HG02973 (cell line): ENCODE data around the gene CNP.
"Not testable (repeated sequence)": the region's sequence is repeated elsewhere in the genome, so short reads cannot be mapped to it uniquely, and the experiment has no call there.

Source experiments
- ATAC-seq: cut with Tn5 transposase; IDR thresholded peaks from one replicate; pipeline ENCODE4 v1.9.1; 2021; ENCODE audit warnings: moderate library complexity; ENCODE audit not compliant: unreplicated experiment

The CNP gene

DNA sequence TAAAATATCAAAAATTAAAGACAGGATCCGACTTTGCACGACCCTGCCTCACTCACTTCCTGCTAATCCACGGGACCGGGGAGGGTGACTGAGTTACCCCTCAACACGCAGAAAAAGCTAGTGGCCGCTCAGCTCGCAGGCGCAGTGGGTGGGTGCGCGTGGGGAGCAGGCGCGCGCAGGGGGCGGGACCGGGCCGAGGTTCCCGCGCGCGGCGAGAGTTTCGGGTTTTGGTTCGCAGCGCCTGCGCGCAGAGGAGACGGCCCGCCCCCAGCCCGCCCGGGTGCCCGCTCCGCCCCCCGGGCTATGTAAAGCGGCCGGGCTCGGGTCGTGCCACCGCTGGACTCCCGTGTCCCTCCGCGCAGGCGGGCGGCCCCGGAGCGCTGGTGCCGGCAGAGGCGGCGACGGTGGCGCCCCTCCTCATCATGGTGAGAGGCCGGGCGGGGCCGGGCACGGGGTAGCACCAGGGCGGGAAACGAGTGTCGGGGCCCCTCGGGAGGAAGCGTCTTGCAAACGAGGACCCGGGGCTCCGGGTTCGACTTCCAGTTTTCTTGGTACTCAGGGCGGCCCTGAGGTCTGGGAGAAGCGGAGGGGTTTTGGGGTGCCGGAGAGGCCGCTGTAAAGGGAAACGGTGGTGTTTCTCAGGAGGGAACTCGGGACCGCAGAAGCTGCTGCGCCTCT lies at the start of gene CNP:
CNP (plus strand) TSS at position 333 of the 678 bp plus-strand sequence; CDS start at position 423, 90 bp downstream.
- peak; percentile 49 for ATAC-seq

DNA sequence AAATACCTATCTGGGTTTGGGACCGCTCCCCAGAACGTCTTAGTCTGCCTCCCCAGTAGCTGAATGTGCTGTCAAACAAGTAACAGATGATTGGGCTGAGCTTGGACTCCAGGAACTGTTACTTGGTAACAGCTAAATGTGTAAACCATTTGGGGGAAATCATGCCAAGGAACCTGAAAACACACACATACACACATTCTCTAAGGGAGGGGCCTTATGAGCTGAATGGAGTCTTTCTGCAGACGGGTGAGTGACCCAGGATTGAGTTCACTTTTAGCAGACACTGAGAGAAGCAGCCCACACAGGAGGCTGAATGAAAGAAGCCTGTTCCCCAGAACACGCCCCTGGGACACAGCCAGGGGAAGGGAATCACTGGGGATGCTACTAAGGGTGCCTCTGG lies 49.4 kb upstream of the CNP start:
- no peak for ATAC-seq

DNA sequence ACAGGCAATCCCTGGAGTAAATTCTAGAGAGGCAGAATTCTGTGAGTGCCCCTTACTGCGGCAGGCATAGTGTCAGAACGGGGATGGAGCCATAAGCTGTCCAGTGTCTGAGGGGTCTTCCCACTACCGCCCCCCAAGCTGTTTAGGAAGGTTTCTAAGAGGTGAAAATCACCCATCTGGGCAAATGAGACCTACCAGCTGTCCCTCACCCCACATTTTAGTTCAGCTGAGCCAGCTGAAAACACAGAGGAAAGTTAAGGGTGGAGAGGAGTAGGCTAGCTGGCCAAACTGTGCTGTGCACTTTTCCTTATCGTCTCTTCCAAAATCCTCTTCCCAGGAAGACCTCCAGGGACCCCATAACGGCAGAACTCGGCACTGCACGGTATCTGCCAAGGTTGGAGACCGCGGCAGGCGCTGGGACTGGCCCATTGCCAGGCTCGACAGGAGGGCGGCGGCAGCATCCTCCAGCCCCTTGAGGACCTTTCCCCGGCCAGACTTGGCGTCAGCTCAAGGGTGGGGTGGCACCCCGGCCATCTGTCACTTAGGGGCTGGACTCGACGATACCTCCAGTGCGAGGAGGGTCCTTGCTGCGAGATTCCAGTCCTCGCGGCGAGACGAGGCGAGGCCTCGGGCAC lies 48.8 kb upstream of the CNP start:
- ATAC-seq, result peak; percentile 11

DNA sequence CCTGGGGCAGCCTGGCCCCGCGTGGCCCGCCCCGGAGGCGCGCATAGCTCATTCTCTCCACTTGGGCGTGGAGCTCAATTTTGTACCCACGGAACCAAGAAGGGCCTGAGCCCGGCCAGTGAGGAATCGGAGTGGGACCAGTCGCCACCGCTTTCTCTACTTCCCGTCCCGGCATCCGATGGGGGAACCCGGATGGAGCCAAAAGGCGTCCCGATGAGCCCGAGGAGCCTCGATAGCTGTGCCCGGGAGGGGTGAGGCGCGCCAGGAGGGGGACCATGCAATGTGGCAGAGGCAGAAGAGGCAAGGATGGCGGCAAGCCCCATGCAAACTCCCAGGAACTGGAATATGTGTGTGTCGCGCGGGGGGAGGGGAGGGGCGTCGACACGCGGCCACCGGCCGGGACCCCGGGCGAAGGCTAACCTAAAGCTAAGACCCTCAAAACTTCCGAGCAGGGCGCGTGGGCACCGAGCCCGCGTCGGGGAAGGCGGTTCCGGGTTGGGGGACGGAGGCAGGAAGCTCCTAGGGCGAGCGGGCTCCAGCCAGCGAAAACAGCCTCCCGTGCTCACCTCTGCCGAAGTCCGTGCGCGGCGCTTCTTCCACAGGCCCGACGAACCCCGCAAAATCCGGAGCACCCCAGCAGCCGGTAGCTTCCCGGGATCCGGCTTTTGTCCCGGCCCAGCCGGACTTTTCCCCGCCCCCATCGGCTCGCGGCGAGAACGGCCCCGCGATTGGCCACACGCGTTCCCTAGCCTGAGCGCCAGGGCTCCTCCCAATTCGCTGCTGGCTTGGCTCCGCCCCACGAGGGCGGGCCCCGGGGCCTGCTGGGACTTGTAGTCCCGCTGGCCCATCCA lies 48.1 kb upstream of the CNP start, which contains the start of gene ACLY:
ACLY (minus strand) TSS at position 638 of the 851 bp plus-strand sequence. CDS start 5,078 bp downstream, outside the sequence.
- ATAC-seq, result peak; percentile 87

DNA sequence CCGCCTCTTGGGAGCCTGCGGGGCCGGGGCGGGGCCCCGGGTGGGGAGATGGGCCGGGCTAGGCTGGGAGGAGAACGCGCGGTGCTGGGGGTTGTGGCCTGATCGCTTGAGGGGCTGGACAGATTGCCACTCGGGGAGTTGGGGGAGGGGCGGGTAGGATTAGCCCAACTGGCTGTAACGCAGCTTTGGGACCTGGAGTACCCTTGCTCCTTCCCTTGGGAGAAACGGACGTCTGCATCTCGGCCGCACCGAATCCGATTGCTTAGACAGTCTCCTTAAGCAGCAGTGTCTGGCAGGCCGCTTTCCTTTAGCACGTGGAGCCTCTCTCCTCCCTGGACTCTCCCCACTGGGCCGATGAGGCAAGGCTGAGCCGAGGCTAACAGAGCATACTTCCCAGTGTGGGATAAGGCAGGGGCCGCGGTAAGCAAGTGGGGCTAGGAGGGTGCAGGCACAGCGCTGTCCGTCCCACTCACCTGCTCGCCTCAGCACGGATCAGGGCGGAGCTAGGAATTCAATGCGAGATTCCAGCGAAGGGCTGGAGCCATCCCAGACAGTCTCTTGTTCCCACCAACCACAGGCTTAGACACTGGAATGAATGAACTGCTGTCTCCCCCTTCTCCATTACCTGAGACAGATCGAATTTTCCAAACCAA lies 47.3 kb upstream of the CNP start:
- ATAC-seq, result no peak

DNA sequence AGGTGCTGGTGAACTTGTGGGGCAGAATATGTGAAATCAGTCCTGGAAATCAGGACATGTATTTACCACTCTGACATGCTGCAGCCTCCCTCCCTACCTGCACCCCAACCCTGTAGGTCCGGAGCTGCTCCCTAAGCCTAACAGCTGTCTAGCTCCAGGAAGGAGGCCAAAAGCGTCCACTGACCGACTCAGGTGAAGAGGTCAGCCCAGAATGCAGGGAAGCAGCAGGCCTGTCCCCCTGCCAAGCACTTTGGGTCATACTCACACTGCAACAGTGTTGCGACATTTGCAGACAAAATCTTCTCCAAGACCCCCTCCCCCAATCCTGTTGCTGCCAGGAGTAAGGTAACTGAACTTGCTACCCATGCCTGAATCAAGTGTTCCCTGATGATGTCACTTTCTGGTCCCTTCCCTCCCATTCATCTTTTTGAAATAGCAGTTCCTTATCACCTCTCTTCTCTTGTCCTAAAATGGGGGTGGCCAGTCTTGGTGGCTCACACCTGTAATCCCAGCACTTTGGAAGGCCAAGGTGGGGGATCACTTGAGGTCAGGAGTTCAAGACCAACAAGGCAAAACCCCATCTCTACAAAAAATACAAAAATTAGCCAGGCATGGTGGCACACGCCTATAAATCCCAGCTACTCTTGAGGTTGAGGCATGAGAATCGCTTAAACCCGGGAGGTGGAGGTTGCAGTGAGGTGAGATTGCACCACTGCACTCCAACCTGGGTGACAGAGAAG lies 46.6 kb upstream of the CNP start:
- ATAC-seq, result no peak

DNA sequence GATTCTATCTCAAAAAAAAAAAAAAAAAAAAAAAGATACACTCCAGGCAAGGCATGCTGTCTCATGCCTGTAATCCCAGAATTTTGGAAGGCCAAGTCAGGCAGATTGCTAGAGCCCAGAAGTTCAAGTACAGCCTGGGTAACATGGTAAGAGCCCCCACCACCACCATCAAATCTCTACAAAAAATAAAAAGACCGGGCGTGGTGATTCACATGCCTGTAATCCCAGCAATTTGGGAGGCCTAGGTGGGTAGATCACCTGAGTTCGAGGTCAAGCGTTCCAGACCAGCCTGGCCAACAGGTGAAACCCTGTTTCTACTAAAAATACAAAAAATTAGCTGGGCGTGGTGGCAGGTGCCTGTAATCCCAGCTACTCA lies 46.0 kb upstream of the CNP start:
- no peak for ATAC-seq

DNA sequence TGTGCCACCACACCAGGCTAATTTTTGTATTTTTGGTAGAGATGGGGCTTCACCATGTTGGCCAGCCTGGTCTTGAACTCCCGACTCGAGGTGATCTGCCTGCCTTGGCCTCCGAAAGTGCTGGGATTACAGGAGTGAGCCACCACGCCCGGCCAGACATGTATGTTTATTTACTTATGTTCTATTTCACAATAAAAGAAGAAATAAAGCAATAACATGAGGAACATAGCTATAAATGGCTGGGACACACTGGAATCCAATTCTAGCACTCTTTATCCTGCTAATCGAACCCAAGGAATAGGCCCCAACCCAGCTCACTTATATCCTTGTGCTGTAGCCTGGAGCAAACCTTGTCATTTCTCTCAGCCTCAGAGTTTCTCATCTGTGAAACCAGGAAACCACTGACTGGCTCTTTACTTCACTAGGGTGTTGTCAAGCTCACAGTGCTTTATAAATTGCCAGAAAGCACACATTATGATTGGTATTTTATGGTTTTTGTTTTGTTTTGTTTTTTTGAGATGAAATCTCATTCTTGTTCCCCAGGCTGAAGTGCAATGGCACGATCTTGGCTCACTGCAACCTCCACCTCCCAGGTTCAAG lies 40.5 kb upstream of the CNP start:
- no peak for ATAC-seq

DNA sequence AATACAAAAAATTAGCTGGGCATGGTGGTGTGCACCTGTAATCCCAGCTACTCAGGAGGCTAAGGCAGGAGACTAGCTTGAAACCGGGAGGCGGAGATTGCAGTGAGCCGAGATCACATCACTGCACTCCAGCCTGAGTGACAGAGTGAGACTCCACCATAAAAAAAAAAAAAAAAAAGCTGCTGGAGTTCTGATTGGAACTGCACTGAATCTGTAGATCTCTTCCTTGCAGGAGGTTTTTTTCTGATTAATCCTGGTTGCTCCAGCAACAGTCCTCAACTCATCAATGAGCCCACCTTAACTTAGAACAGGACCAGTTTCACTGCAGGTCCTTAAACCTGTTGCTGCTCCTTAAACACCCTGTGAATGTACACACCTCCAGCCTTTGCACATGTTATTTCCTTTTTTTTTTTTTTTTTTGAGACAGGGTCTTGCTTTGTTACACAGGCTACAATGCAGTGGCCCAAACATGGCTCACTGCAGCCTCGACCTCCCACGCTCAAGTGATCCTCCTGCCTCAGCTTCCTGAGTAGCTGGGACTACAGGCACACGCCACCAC lies 37.8 kb upstream of the CNP start:
- ATAC-seq, result no peak

DNA sequence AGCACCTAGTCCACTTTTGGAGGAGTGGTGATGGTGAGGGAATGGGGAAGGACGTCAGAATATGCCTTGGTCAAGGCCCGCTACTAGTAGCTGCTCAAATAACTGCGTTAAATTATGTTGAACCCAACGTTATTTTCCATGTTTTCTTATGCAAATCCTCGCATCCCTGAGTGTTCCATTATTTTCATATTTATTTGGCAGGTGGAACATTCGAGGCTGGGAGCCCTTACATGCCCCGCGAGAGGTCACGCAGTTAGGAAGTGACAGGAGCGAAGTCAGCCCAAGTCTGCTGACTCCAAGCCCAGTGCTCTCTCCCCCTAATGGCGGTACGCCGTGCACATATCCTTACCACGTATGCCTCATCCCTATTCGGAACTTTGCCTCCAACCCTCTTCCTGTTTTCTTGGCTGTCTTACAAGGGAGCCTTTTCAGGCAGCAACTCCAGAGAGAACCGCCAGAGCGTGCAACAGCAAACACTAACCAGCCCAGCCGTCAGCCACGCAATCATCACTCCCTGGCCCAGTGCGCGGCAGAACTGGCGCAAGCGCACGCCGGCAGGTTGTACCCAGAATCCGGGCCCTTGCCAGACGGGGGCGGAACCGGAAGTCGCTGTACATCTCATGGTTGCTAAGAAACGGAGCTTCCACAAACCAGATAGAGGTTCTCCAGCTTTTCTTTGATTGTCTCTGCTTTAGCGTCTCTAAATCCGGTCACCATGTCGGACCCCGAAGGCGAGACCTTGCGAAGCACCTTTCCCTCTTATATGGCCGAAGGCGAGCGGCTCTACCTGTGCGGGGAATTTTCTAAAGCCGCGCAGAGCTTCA lies 36.4 kb upstream of the CNP start, which contains the start of gene ODAD4:
ODAD4 (plus strand) TSS at position 609 of the 824 bp plus-strand sequence; CDS start at position 716, 107 bp downstream.
- ATAC-seq, result peak; percentile 89

DNA sequence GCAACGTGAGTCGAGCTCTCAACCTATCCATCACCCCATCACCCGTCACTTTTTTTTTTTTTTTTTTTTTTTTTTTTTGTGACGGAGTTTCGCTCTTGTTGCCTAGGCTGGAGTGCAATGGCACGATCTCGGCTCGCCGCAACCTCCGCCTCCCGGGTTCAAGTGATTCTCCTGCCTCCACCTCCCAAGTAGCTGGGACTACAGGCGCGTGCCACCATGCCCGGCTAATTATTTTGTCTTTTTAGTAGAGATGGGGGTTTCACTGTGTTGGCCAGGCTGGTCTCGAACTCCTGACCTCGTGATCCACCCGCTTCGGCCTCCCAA lies 35.8 kb upstream of the CNP start:
- ATAC-seq, result peak; percentile 20

DNA sequence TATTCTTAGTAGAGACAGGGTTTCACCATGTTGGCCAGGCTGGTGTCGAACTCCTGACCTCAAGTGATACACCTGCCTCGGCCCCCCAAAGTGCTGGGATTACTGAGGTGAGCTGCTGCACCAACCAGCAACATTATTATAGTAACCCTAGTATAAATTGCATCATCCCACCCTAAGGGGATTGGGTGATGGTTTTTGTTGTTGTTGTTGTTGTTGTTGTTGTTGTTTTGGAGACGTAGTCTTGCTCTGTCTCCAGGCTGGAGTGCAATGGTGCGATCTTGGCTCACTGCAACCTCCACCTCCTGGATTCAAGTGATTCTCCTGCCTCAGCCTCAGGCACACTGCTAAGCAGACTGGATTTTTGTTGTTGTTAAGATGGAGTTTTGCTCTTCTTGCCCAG lies 34.9 kb upstream of the CNP start:
- not testable (repeated sequence) for ATAC-seq

DNA sequence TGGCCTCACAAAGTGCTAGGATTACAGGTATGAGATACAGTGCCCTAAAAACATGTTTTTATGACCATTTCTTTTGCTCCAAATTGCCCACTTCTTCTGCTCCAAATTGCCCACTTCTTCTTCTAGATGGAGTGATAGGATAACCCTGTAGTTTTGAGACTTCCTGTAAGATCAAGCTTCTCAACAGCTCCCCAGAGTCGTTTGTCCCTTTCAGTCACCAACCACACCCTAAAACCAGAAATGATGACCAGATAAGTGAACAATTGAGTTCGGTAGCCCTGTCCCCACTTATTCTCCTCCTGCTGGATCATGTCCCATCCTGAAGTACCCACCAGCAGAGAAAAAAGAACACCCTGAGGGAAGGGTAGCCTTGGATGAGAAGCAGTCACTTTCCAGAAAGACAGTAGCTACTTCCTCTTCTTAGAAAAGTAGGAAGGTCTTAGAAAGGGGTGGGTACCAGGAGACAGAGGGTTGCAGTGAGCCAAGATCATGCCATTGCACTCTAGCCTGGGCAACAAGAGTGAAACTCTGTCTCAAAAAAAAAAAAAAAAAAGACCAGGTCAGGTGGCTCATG lies 33.7 kb upstream of the CNP start:
- no peak for ATAC-seq

DNA sequence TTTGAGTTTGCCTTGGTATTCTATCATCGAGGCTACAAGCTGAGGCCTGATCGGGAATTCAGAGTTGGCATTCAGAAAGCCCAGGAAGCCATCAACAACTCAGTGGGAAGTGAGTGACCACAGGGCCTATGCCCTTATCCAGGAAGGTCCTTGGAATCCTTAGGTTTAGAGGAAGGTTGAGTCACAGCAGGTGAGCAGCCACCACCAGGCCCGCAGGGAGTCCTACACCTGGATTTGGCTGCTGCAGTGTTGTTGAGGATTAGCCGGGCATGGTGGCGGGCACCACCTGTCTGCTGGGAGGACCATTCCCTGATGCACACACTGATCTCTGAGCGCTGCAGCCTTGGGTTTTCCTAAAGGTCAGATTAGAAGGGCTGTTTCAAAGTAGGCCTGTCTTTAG lies 31.0 kb upstream of the CNP start:
- ATAC-seq, result no peak

DNA sequence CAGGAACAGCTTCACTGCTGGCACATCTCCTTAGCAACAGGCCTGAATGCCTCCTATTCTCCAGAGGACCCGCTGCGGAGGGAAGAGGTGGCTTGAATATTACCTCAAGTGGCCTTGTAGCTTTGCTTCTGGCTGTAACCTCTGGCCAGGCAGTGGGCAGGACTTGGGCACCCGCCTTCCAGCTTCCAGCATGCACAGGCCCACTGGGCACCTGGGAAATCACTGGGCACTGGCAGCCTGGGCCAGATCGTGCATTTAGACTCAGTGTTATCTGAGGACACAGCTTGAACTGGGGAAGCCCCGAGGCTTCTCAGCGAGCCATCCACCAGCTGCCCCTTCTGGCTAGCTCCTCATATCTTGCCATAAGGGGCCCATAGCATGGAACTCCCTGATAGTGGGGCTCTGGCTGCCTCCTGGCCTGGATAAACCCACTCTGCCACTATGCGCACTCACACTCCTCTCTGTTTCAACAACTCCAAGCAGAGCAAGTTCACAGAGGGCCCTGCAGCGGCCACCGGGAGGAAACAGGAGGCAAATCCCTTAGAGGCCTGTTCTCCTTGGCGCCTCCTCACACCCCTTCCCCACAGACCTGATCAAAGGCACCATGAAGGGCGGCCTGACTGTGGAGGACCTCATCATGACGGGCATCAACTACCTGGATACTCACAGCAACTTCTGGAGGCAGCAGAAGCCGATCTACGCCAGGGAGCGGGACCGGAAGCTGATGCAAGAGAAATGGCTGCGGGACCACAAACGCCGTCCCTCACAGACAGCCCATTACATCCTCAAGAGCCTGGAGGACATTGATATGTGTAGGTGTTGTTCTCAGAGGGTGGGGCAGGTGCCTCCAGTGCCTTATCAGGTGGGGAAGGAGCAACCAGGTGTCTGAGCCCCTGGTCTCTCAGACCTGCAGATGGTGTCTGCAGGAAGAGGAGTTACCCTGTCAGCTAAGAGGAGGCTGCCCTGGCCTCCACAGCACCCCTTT lies 28.3 kb upstream of the CNP start:
- ATAC-seq, result no peak

DNA sequence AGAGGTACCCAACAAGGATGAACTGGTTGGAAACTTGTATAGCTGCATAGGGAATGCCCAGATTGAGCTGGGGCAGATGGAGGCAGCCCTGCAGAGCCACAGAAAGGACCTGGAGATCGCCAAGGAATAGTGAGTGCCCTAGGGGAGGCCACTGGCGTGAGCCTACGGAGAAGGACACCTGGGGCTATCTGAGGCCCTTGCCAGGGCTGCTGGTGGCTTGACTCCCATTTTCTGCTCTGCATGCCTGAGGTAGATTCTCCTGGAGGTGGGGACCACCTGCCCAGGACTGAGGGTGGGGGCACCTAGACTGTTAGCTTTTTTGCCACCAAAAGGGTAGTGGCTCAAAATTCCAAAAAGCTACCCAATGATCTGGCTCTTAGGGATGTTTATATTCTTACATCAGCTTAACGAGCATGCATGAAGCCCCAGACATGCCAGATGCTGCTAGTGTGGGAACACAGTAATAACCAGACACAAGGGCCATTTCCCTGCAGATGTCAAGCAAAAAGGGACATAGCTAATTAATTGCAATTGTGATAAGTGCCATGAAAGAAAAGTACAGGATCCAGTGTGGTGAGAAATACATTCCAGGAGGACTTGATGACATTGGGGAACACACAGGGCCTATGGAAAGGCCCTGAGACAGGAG lies 27.4 kb upstream of the CNP start:
- ATAC-seq, result no peak

DNA sequence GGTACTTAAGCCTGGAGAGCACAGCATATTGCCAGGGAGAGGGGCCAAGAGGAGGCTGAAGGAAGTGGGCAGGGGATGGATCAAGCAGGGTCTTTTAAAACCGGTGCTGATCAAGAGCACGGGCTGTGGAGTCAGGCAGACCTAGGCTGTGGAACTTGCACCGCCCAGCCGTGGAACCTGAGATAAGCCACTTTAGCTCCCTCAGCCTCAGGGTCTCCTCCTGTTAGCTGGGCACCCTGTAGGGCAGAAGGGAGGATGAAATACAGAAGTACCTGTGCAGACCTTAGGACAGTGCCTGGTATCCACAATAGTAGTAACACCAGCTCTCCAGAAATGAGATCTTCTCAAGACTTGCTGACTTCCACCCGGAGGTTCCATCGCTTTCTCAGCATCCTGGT lies 26.9 kb upstream of the CNP start:
- ATAC-seq, result no peak
